HEK293 (cell line): ENCODE measurements around the gene TBK1.

Source experiments
- CTCF ChIA-PET: fragments of 350-600 bp; formaldehyde crosslinking; extraction: SDS; loops from one replicate; lab custom pipeline; 2021; ENCODE audit warnings: antibody characterized with exemption; lab: Yijun Ruan, JAX
- POLR2A ChIA-PET: fragments of 300-600 bp; formaldehyde crosslinking; extraction: SDS; loops from one replicate; lab custom pipeline; 2020; ENCODE audit warnings: antibody characterized with exemption, inconsistent platforms; lab: Yijun Ruan, JAX
- H3K27ac ChIP-seq: fragments of 200-500 bp; sonication (Bioruptor generic); 2 replicates; pipeline ENCODE4 v1.5.1; 2014; ENCODE audit warnings: low read depth, low read length, control low read depth, inconsistent platforms; ENCODE audit errors: extremely low read depth
- H3K36me3 ChIP-seq, 2 experiments: fragments of 200-500 bp in 1 of 2; sonication (Bioruptor generic) in 1 of 2; 1 replicate in 1 of 2; 2 replicates in 1 of 2; pipeline ENCODE4 v1.5.1; 2014 to 2017; ENCODE audit warnings: inconsistent platforms in 2 of 2, low read length in 2 of 2; ENCODE audit not compliant: control insufficient read depth in 2 of 2, insufficient read depth in 1 of 2
- H3K4me1 ChIP-seq: fragments of 200-500 bp; sonication (Bioruptor generic); 2 replicates; pipeline ENCODE4 v1.5.1; 2014; ENCODE audit warnings: mild to moderate bottlenecking, low read length, inconsistent platforms; ENCODE audit not compliant: control insufficient read depth, insufficient read depth
- H3K4me3 ChIP-seq: 2 replicates; pipeline ENCODE4 v1.5.1; 2011; ENCODE audit warnings: low read depth, mild to moderate bottlenecking, control low read depth, low read length, moderate library complexity
- H3K9me3 ChIP-seq: fragments of 200-500 bp; sonication (Bioruptor generic); 2 replicates; pipeline ENCODE4 v1.5.1; 2014; ENCODE audit warnings: low read depth, low read length, inconsistent platforms; ENCODE audit not compliant: control insufficient read depth, insufficient read depth
- HOXD13 ChIP-seq: sonication (generic); formaldehyde crosslinking; IDR thresholded peaks from 2 replicates; pipeline ENCODE4 v1.8.0; 2022; ENCODE audit warnings: missing genetic modification reagents, borderline replicate concordance
- KLF1 ChIP-seq: fragments of 450-650 bp; formaldehyde crosslinking; IDR thresholded peaks from 2 replicates; pipeline ENCODE4 v1.5.1; 2016; ENCODE audit warnings: missing biosample characterization, missing genetic modification characterization
- MEIS1 ChIP-seq: sonication (generic); formaldehyde crosslinking; IDR thresholded peaks from 2 replicates; pipeline ENCODE4 v1.8.1; 2022; ENCODE audit warnings: missing genetic modification reagents, mild to moderate bottlenecking, borderline replicate concordance
- PRDM1 ChIP-seq: fragments of 450-650 bp; formaldehyde crosslinking; IDR thresholded peaks from 2 replicates; pipeline ENCODE4; 2016; ENCODE audit warnings: missing biosample characterization, missing genetic modification characterization
- PRDM4 ChIP-seq: fragments of 450-650 bp; formaldehyde crosslinking; IDR thresholded peaks from 2 replicates; pipeline ENCODE4 v1.5.1; 2017; ENCODE audit warnings: missing biosample characterization, missing genetic modification characterization
- SCRT2 ChIP-seq: fragments of 450-650 bp; formaldehyde crosslinking; IDR thresholded peaks from 2 replicates; pipeline ENCODE4 v1.5.1; 2016; ENCODE audit warnings: missing biosample characterization, missing genetic modification characterization
- WT1 ChIP-seq: fragments of 450-650 bp; formaldehyde crosslinking; IDR thresholded peaks from 2 replicates; pipeline ENCODE4 v1.5.1; 2016; ENCODE audit warnings: missing biosample characterization, missing genetic modification characterization
- YY1 ChIP-seq: fragments of 450-650 bp; formaldehyde crosslinking; IDR thresholded peaks from 2 replicates; pipeline ENCODE4 v1.5.1; 2018; ENCODE audit warnings: missing biosample characterization, missing genetic modification characterization
- ZNF292 ChIP-seq: fragments of 450-650 bp; formaldehyde crosslinking; IDR thresholded peaks from 2 replicates; pipeline ENCODE4 v1.5.1; 2016; ENCODE audit warnings: low read depth, missing biosample characterization, missing genetic modification characterization, borderline replicate concordance
- ZNF354C ChIP-seq: fragments of 450-650 bp; formaldehyde crosslinking; IDR thresholded peaks from 2 replicates; pipeline ENCODE4 v1.5.1; 2016; ENCODE audit warnings: missing biosample characterization, missing genetic modification characterization, low read depth, borderline replicate concordance
- ZNF488 ChIP-seq: fragments of 450-650 bp; formaldehyde crosslinking; IDR thresholded peaks from 2 replicates; pipeline ENCODE4 v1.5.1; 2016; ENCODE audit warnings: missing biosample characterization, missing genetic modification characterization
- ZNF585B ChIP-seq: fragments of 450-650 bp; formaldehyde crosslinking; IDR thresholded peaks from 2 replicates; pipeline ENCODE4 v1.5.1; 2016; ENCODE audit warnings: missing biosample characterization, missing genetic modification characterization
- ZNF747 ChIP-seq: fragments of 450-650 bp; formaldehyde crosslinking; IDR thresholded peaks from 2 replicates; pipeline ENCODE4 v1.5.1; 2016; ENCODE audit warnings: missing biosample characterization, missing genetic modification characterization
- ZNF777 ChIP-seq: fragments of 450-650 bp; formaldehyde crosslinking; IDR thresholded peaks from 2 replicates; pipeline ENCODE4 v1.5.1; 2017; ENCODE audit warnings: missing biosample characterization, missing genetic modification characterization, borderline replicate concordance
- ZNF792 ChIP-seq: fragments of 450-650 bp; formaldehyde crosslinking; IDR thresholded peaks from 2 replicates; pipeline ENCODE4 v1.5.1; 2016; ENCODE audit warnings: missing biosample characterization, missing genetic modification characterization
- TF ChIP-seq, protein P1 (sequence below): fragments of 450-650 bp; formaldehyde crosslinking; IDR thresholded peaks from 2 replicates; pipeline ENCODE4 v1.5.1; 2016; ENCODE audit warnings: missing biosample characterization, missing genetic modification characterization
- TF ChIP-seq, protein P2 (sequence below): fragments of 450-650 bp; formaldehyde crosslinking; IDR thresholded peaks from 2 replicates; pipeline ENCODE4 v1.5.1; 2016; ENCODE audit warnings: missing biosample characterization, missing genetic modification characterization
- TF ChIP-seq, protein P3 (sequence below): fragments of 450-650 bp; formaldehyde crosslinking; IDR thresholded peaks from 2 replicates; pipeline ENCODE4 v1.5.1; 2016; ENCODE audit warnings: missing biosample characterization, missing genetic modification characterization
- TF ChIP-seq, protein P4 (sequence below): fragments of 450-650 bp; formaldehyde crosslinking; IDR thresholded peaks from 2 replicates; pipeline ENCODE4 v1.5.1; 2016; ENCODE audit warnings: missing biosample characterization, missing genetic modification characterization, borderline replicate concordance

Gene TBK1

GRCh38 chr12:64491718-64492117 lies 39.8 kb downstream of the TBK1 start:
- H3K27ac ChIP-seq: no peak overlapping the region
- no peak overlapping the region for H3K4me3 ChIP-seq
- CTCF ChIA-PET: no interaction called here
- POLR2A ChIA-PET: no interaction called here
- H3K4me1 ChIP-seq: no peaks in the 10 kb centered on the region
- TF ChIP-seq SCRT2 (tag by site-specific recombination): no peak
- TF ChIP-seq, protein P1, sequence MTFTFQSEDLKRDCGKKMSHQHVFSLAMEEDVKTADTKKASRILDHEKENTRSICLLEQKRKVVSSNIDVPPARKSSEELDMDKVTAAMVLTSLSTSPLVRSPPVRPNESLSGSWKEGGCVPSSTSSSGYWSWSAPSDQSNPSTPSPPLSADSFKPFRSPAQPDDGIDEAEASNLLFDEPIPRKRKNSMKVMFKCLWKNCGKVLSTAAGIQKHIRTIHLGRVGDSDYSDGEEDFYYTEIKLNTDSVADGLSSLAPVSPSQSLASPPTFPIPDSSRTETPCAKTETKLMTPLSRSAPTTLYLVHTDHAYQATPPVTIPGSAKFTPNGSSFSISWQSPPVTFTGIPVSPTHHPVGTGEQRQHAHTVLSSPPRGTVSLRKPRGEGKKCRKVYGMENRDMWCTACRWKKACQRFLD (tag by site-specific recombination): no peak
- no peak for TF ChIP-seq ZNF747
- no peak for TF ChIP-seq WT1
- TF ChIP-seq HOXD13 (CRISPR knock-in tag): no peak
- TF ChIP-seq ZNF792 (tag by site-specific recombination): no peak
- TF ChIP-seq, protein P2, sequence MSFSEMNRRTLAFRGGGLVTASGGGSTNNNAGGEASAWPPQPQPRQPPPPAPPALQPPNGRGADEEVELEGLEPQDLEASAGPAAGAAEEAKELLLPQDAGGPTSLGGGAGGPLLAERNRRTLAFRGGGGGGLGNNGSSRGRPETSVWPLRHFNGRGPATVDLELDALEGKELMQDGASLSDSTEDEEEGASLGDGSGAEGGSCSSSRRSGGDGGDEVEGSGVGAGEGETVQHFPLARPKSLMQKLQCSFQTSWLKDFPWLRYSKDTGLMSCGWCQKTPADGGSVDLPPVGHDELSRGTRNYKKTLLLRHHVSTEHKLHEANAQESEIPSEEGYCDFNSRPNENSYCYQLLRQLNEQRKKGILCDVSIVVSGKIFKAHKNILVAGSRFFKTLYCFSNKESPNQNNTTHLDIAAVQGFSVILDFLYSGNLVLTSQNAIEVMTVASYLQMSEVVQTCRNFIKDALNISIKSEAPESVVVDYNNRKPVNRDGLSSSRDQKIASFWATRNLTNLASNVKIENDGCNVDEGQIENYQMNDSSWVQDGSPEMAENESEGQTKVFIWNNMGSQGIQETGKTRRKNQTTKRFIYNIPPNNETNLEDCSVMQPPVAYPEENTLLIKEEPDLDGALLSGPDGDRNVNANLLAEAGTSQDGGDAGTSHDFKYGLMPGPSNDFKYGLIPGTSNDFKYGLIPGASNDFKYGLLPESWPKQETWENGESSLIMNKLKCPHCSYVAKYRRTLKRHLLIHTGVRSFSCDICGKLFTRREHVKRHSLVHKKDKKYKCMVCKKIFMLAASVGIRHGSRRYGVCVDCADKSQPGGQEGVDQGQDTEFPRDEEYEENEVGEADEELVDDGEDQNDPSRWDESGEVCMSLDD (tag by site-specific recombination): no peak
- no peak for TF ChIP-seq PRDM1 (tag by site-specific recombination)
- TF ChIP-seq PRDM4 (tag by site-specific recombination): no peak
- H3K36me3 ChIP-seq: peaks cover 78 to 84% of the 10 kb centered on the region in 2 experiments
- H3K9me3 ChIP-seq: no peaks in the 10 kb centered on the region

DNA sequence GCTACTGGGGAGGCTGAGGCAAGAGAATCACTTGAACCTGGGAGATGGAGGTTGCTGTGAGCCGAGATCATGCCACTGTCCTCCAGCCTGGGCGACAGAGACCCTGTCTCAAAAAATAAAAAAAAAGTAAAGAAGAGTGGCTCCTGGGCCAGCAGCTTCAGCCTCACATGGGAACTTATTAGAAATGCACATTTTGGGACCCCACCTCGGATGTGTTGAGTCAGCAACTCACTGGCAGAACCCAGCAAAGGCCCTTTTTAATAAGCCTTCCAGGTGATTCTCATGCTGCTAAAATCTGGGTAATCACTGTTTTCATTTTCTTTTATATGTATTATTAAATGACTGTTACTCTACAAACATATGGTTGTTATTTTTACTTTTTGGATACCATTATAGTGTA lies 41.6 kb downstream of the TBK1 start:
- no peaks in the 10 kb centered on the region for H3K9me3 ChIP-seq
- POLR2A ChIA-PET: no interaction called here
- TF ChIP-seq, protein P3, sequence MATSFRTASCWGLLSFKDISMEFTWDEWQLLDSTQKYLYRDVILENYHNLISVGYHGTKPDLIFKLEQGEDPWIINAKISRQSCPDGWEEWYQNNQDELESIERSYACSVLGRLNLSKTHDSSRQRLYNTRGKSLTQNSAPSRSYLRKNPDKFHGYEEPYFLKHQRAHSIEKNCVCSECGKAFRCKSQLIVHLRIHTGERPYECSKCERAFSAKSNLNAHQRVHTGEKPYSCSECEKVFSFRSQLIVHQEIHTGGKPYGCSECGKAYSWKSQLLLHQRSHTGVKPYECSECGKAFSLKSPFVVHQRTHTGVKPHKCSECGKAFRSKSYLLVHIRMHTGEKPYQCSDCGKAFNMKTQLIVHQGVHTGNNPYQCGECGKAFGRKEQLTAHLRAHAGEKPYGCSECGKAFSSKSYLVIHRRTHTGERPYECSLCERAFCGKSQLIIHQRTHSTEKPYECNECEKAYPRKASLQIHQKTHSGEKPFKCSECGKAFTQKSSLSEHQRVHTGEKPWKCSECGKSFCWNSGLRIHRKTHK (tag by site-specific recombination): no peak
- TF ChIP-seq, all 188 proteins: peak for 0
- H3K4me3 ChIP-seq: no peak overlapping the region
- no peaks in the 10 kb centered on the region for H3K4me1 ChIP-seq
- H3K36me3 ChIP-seq: peaks cover 80 to 88% of the 10 kb centered on the region in 2 experiments
- CTCF ChIA-PET: no interaction called here
- H3K27ac ChIP-seq: no peak overlapping the region

- Histone ChIP-seq H3K9me3 (no peaks in the 10 kb centered on the region), H3K27ac (no peak overlapping the region), H3K36me3 (peaks cover 79 to 86% of the 10 kb centered on the region in 2 experiments), H3K4me3 (no peak overlapping the region), H3K4me1 (no peaks in the 10 kb centered on the region)
- CTCF ChIA-PET: interaction anchor here (0.5 kb wide), 1 partner anchor 220 kb away, joined by 3 read pairs; no protein-coding TSS in a partner anchor
- TF ChIP-seq YY1 (tag by site-specific recombination): no peak
- TF ChIP-seq KLF1 (tag by site-specific recombination): no peak
- no peak for TF ChIP-seq ZNF354C (tag by site-specific recombination)
- no peak for TF ChIP-seq ZNF777
- TF ChIP-seq MEIS1 (CRISPR knock-in tag): no peak
- TF ChIP-seq ZNF292 (tag by site-specific recombination): no peak
- TF ChIP-seq, protein P4, sequence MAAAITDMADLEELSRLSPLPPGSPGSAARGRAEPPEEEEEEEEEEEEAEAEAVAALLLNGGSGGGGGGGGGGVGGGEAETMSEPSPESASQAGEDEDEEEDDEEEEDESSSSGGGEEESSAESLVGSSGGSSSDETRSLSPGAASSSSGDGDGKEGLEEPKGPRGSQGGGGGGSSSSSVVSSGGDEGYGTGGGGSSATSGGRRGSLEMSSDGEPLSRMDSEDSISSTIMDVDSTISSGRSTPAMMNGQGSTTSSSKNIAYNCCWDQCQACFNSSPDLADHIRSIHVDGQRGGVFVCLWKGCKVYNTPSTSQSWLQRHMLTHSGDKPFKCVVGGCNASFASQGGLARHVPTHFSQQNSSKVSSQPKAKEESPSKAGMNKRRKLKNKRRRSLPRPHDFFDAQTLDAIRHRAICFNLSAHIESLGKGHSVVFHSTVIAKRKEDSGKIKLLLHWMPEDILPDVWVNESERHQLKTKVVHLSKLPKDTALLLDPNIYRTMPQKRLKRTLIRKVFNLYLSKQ: no peak
- no peak for TF ChIP-seq ZNF585B
- TF ChIP-seq ZNF488 (tag by site-specific recombination): no peak
- POLR2A ChIA-PET: no interaction called here
Measured at GRCh38 chr12:64494998-64495729, 43.2 kb downstream of the TBK1 start.
